ENCODE data around the gene EIF4E. TPM values are rescaled to one million over a fixed set of nuclear protein-coding genes. Genes with fewer than 3 reads are reported as not detected.

Gene EIF4E
- total RNA-seq, 1 donor from 2014 or later = 87.3 TPM

DNA sequence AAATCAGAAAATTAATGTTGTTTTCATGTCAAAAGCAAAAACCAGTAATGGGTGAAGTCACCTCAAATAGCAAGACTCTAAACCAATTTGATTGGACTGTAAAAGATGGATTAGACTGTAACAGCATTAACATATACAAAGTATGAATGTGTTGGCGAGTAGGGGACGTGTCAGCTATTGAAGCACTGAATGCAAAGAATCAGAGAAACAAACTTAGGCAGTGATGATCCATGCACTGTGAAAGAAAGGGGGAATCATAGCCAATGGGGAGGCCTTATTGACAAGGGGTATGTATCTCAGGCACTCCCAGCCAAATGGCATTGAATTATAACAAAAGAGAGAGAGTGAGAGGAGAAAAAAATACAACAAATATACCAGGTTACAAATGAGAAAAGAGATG, 30.5 kb upstream of the EIF4E start:
- H3K4me3 Mint-ChIP-seq = no peak overlapping the region

GRCh38 chr4:98958065-98958464, 29.1 kb upstream of the EIF4E start:
- intact Hi-C loops (cut with micrococcal nuclease) = no loop called here
- no peak for DNase-seq
- no peak for ATAC-seq (ENCODE audit: low read depth)

More for the DNA sequence above, 30.5 kb upstream of the EIF4E start:
- Mint-ChIP-seq H3K27ac (no peak overlapping the region), H3K9me3 (no peaks in the 10 kb centered on the region), H3K4me1 (no peaks in the 10 kb centered on the region), H3K27me3 (peaks cover 5% of the 10 kb centered on the region), H3K36me3 (ENCODE audit: low read depth) (no peaks in the 10 kb centered on the region)
- ChIA-PET CTCF (no interaction called here), POLR2A (interaction anchor here (0.7 kb wide), 1 partner anchor 539 kb away, joined by 3 read pairs; no protein-coding TSS in a partner anchor)
- intact Hi-C loops (cut with micrococcal nuclease) = no loop called here
- no peak for DNase-seq
- ATAC-seq (ENCODE audit: low read depth) = no peak
- TF ChIP-seq CTCF (IDR thresholded peaks at IDR 0.05) = no peak

DNA sequence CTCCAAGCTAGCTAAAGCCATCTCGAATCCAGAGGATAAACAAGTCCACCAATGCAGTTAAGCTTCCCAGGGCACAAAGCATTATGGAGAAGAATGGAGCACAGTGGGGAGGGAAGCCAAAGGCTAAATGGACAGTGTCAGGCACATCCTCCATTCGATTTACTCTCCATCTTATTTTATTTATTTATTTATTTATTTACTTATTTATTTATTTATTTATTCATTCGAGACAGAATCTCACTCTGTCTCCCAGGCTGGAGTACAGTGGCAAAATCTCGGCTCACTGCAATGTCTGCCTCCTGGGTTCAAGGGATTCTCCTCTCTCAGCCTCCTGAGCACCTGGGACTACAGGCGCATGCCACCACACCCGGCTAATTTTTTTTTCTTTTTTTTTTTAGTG, 26.3 kb upstream of the EIF4E start:
- Mint-ChIP-seq H3K4me1 (no peaks in the 10 kb centered on the region), H3K9me3 (no peaks in the 10 kb centered on the region), H3K27me3 (peaks cover 5% of the 10 kb centered on the region), H3K4me3 (no peak overlapping the region), H3K27ac (no peak overlapping the region), H3K36me3 (ENCODE audit: low read depth) (no peaks in the 10 kb centered on the region)
- intact Hi-C loops (cut with micrococcal nuclease) = no loop called here
- ChIA-PET POLR2A (no interaction called here), CTCF (no interaction called here)
- TF ChIP-seq CTCF (IDR thresholded peaks at IDR 0.05) = no peak
- ATAC-seq (ENCODE audit: low read depth) = no peak
- no peak for DNase-seq

More at GRCh38 chr4:98958065-98958464, 29.1 kb upstream of the EIF4E start:
- no peak for TF ChIP-seq CTCF (IDR thresholded peaks at IDR 0.05)
- Mint-ChIP-seq H3K36me3 (ENCODE audit: low read depth) (no peaks in the 10 kb centered on the region), H3K4me1 (no peaks in the 10 kb centered on the region), H3K9me3 (no peaks in the 10 kb centered on the region), H3K4me3 (no peak overlapping the region), H3K27ac (no peak overlapping the region), H3K27me3 (peaks cover 5% of the 10 kb centered on the region)
- CTCF ChIA-PET = no interaction called here
- POLR2A ChIA-PET = no interaction called here

GRCh38 chr4:98951710-98952109, 22.8 kb upstream of the EIF4E start:
- POLR2A ChIA-PET = interaction anchor here (0.7 kb wide), 1 partner anchor 296 kb away, joined by 17 read pairs; no protein-coding TSS in a partner anchor
- no peak overlapping the region for H3K27ac Mint-ChIP-seq
- no peaks in the 10 kb centered on the region for H3K4me1 Mint-ChIP-seq
- no peaks in the 10 kb centered on the region for H3K9me3 Mint-ChIP-seq
- peaks cover 5% of the 10 kb centered on the region for H3K27me3 Mint-ChIP-seq
- TF ChIP-seq CTCF (IDR thresholded peaks at IDR 0.05) = no peak
- CTCF ChIA-PET = no interaction called here
- no peaks in the 10 kb centered on the region for H3K36me3 Mint-ChIP-seq (ENCODE audit: low read depth)
- no peak overlapping the region for H3K4me3 Mint-ChIP-seq
- intact Hi-C loops (cut with micrococcal nuclease) = no loop called here
- ATAC-seq (ENCODE audit: low read depth) (no peak), DNase-seq (no peak)

DNA sequence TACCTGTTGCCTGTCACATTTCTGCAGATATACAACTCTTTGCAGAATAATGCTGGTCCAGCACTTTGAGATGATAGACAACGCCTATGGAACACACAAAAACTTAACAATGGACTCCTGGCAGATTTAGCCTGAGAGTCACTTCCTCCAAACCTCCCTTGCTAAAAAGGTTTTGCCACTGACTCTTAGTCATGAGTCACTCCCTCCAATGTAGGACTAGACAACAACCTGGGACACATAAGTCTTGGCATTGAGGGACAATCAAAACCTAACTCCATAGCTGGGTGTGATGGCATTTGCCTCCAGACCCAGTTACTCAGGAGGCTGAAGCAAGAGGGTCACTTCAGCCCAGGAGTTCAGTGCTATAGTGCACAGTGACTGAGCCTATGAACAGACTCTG, 22.0 kb upstream of the EIF4E start:
- peaks cover 3% of the 10 kb centered on the region for H3K27me3 Mint-ChIP-seq
- DNase-seq = no peak
- H3K4me1 Mint-ChIP-seq = no peaks in the 10 kb centered on the region
- no peaks in the 10 kb centered on the region for H3K36me3 Mint-ChIP-seq (ENCODE audit: low read depth)
- no peak overlapping the region for H3K4me3 Mint-ChIP-seq
- TF ChIP-seq CTCF (IDR thresholded peaks at IDR 0.05) = no peak
- intact Hi-C loops (cut with micrococcal nuclease) = no loop called here
- ChIA-PET POLR2A (interaction anchor here (0.7 kb wide), 1 partner anchor 295 kb away, joined by 17 read pairs; no protein-coding TSS in a partner anchor), CTCF (no interaction called here)
- no peak overlapping the region for H3K27ac Mint-ChIP-seq
- no peaks in the 10 kb centered on the region for H3K9me3 Mint-ChIP-seq
- ATAC-seq (ENCODE audit: low read depth) = no peak
